Measurements from ENCODE around the gene CHST8.

CHST8 gene

DNA sequence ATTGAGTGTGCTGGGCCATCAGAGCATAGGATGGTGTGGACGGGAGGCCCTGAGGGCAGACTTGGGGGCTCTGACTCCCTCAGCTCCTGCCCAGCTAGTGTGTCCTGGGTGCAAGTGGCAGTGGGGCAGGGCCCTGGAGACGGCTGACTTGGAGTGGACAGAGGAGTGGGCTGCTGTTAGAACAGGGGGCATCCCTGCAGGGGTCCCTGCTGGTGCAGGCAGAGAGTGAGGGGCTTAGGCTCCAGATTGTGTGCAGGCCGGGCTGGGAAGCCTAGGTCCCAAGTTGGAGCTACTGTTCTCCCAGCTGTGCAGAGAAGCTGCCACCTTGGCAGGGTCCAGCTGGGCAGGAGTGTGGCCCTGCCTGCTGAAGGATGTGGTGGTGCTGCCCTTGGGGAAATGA, 183.6 kb downstream of the CHST8 start:
- DNase-seq (ENCODE audit: low read depth), result no peak
- TF ChIP-seq, protein P1, sequence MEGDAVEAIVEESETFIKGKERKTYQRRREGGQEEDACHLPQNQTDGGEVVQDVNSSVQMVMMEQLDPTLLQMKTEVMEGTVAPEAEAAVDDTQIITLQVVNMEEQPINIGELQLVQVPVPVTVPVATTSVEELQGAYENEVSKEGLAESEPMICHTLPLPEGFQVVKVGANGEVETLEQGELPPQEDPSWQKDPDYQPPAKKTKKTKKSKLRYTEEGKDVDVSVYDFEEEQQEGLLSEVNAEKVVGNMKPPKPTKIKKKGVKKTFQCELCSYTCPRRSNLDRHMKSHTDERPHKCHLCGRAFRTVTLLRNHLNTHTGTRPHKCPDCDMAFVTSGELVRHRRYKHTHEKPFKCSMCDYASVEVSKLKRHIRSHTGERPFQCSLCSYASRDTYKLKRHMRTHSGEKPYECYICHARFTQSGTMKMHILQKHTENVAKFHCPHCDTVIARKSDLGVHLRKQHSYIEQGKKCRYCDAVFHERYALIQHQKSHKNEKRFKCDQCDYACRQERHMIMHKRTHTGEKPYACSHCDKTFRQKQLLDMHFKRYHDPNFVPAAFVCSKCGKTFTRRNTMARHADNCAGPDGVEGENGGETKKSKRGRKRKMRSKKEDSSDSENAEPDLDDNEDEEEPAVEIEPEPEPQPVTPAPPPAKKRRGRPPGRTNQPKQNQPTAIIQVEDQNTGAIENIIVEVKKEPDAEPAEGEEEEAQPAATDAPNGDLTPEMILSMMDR (IDR thresholded peaks at IDR 0.05; ENCODE audit: insufficient read depth, low read depth, low read length, missing control alignments), result no peak
- no peak overlapping the region for H3K4me3 ChIP-seq (ENCODE audit: low read depth, low read length)

GRCh38 chr19:33805840-33806433, 184.2 kb downstream of the CHST8 start:
- DNase-seq (ENCODE audit: low read depth), result no peak
- TF ChIP-seq, protein P1 (IDR thresholded peaks at IDR 0.05; ENCODE audit: insufficient read depth, low read depth, low read length, missing control alignments), result no peak
- H3K4me3 ChIP-seq (ENCODE audit: low read depth, low read length), result no peak overlapping the region

GRCh38 chr19:33806434-33806881, 184.7 kb downstream of the CHST8 start:
- no peak for DNase-seq (ENCODE audit: low read depth)
- no peak overlapping the region for H3K4me3 ChIP-seq (ENCODE audit: low read depth, low read length)
- TF ChIP-seq, protein P1 (IDR thresholded peaks at IDR 0.05; ENCODE audit: insufficient read depth, low read depth, low read length, missing control alignments), result no peak

- DNase-seq (ENCODE audit: low read depth), result no peak
- TF ChIP-seq, protein P1 (IDR thresholded peaks at IDR 0.05; ENCODE audit: insufficient read depth, low read depth, low read length, missing control alignments), result no peak
- no peak overlapping the region for H3K4me3 ChIP-seq (ENCODE audit: low read depth, low read length)
Measured at GRCh38 chr19:33808399-33808798, 186.6 kb downstream of the CHST8 start.

GRCh38 chr19:33809960-33810359, 188.2 kb downstream of the CHST8 start:
- TF ChIP-seq, protein P1 (IDR thresholded peaks at IDR 0.05; ENCODE audit: insufficient read depth, low read depth, low read length, missing control alignments), result no peak
- H3K4me3 ChIP-seq (ENCODE audit: low read depth, low read length), result no peak overlapping the region
- DNase-seq (ENCODE audit: low read depth), result no peak

DNA sequence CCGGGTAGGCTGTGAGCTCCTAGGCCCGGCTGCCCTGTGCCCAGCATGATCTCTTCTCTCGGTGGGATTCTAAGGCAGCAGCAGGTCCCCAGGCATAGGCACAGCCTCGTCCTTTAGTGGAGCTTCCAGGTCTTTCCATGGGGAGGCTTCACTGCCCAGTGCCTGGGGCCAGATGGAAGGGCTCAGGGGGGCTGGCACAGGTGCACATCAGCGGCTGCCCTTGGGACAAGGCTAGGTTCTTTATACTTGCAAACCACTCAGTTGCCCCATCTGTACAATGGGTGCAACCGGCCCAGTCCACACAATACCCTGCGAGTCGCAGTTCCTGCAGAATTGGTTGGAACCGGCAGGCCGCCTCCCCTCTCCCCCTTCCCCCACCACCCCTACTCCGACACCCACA, 189.1 kb downstream of the CHST8 start:
- TF ChIP-seq, protein P1 (IDR thresholded peaks at IDR 0.05; ENCODE audit: insufficient read depth, low read depth, low read length, missing control alignments), result no peak
- DNase-seq (ENCODE audit: low read depth), result no peak
- H3K4me3 ChIP-seq (ENCODE audit: low read depth, low read length), result no peak overlapping the region

- TF ChIP-seq, protein P1 (IDR thresholded peaks at IDR 0.05; ENCODE audit: insufficient read depth, low read depth, low read length, missing control alignments), result no peak
- H3K4me3 ChIP-seq (ENCODE audit: low read depth, low read length), result no peak overlapping the region
Measured at GRCh38 chr19:33811246-33811645, 189.5 kb downstream of the CHST8 start.

More at GRCh38 chr19:33811246-33811645, 189.5 kb downstream of the CHST8 start:
- DNase-seq (ENCODE audit: low read depth), result no peak

Measured in GM12865 (cell line).